Peyer's patch (tissue), 4 donors: Measurements from ENCODE around the gene TOR1AIP1. TPM values are rescaled to one million over a fixed set of nuclear protein-coding genes. Genes with fewer than 3 reads are reported as not detected.

Experiments
- DNase-seq, 3 donors: peaks; one replicate each; pipeline ENCODE4 v3.0.0-alpha.2; 2017 to 2019
- H3K27ac ChIP-seq, 4 donors: fragments of 200-600 bp; sonication (generic); one replicate each; pipeline ENCODE4 v1.5.1; 2016 to 2019
- H3K27me3 ChIP-seq, 2 donors: fragments of 200-600 bp; sonication (generic); one replicate each; pipeline ENCODE4 v1.5.1; 2019
- H3K36me3 ChIP-seq, 3 donors: fragments of 200-600 bp; sonication (generic); one replicate each; pipeline ENCODE4 v1.5.1; 2016 to 2019
- H3K4me1 ChIP-seq, 4 donors: fragments of 200-600 bp; sonication (generic); one replicate each; pipeline ENCODE4 v1.5.1; 2016 to 2019
- H3K4me3 ChIP-seq, 4 donors: fragments of 200-600 bp; sonication (generic); 1 replicate in 3 of 4; 2 replicates in 1 of 4; pipeline ENCODE4 v1.5.1; 2016 to 2019; ENCODE audit warnings: mild to moderate bottlenecking in 1 of 4
- H3K9me3 ChIP-seq, 4 donors: fragments of 200-600 bp; sonication (generic); one replicate each; pipeline ENCODE4 v1.5.1; 2016 to 2019; ENCODE audit warnings: mild to moderate bottlenecking in 1 of 4
- POLR2A ChIP-seq, 2 donors: fragments of 450-650 bp; IDR thresholded peaks; one replicate each; pipeline ENCODE4 v1.5.1; 2017; ENCODE audit warnings: antibody characterized with exemption in 2 of 2, mild to moderate bottlenecking in 2 of 2, moderate library complexity in 2 of 2
- total RNA-seq, 4 donors: library from RNA; depleted of rRNA; stranded (reverse); fragments of >200 nt; gene quantifications; one replicate each; pipeline ENCODE4 v1.1.0, GENCODE V29; 2016
- TF ChIP-seq, protein P1 (sequence below), 6 experiments: fragments of 450-650 bp in 4 of 6; fragments of 200-600 bp in 2 of 6; sonication (generic) in 1 of 6; IDR thresholded peaks; one replicate each; pipeline ENCODE4 v1.5.1; 2017 to 2019; ENCODE audit warnings: antibody characterized with exemption in 6 of 6, mild to moderate bottlenecking in 3 of 6, moderate library complexity in 1 of 6

Gene TOR1AIP1
- total RNA-seq, 4 donors from 2014 or later, result 24.7 to 41.3 (median 30.0) TPM

GRCh38 chr1:179933219-179933618 is 51.1 kb downstream of the TOR1AIP1 start:
- no peaks in the 10 kb centered on the region for H3K36me3 ChIP-seq
- H3K27me3 ChIP-seq, result no peaks in the 10 kb centered on the region
- peak in 1 of 3 donors; percentile 52 for DNase-seq
- H3K27ac ChIP-seq, result no peak overlapping the region
- H3K4me1 ChIP-seq, result peaks cover 0 to 8% (median 0%) of the 10 kb centered on the region in 4 donors
- H3K9me3 ChIP-seq, result no peaks in the 10 kb centered on the region
- TF ChIP-seq, protein P1, sequence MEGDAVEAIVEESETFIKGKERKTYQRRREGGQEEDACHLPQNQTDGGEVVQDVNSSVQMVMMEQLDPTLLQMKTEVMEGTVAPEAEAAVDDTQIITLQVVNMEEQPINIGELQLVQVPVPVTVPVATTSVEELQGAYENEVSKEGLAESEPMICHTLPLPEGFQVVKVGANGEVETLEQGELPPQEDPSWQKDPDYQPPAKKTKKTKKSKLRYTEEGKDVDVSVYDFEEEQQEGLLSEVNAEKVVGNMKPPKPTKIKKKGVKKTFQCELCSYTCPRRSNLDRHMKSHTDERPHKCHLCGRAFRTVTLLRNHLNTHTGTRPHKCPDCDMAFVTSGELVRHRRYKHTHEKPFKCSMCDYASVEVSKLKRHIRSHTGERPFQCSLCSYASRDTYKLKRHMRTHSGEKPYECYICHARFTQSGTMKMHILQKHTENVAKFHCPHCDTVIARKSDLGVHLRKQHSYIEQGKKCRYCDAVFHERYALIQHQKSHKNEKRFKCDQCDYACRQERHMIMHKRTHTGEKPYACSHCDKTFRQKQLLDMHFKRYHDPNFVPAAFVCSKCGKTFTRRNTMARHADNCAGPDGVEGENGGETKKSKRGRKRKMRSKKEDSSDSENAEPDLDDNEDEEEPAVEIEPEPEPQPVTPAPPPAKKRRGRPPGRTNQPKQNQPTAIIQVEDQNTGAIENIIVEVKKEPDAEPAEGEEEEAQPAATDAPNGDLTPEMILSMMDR (IDR thresholded peaks at IDR 0.05), result no peak
- no peak for TF ChIP-seq POLR2A (IDR thresholded peaks at IDR 0.05)
- no peak overlapping the region for H3K4me3 ChIP-seq

DNA sequence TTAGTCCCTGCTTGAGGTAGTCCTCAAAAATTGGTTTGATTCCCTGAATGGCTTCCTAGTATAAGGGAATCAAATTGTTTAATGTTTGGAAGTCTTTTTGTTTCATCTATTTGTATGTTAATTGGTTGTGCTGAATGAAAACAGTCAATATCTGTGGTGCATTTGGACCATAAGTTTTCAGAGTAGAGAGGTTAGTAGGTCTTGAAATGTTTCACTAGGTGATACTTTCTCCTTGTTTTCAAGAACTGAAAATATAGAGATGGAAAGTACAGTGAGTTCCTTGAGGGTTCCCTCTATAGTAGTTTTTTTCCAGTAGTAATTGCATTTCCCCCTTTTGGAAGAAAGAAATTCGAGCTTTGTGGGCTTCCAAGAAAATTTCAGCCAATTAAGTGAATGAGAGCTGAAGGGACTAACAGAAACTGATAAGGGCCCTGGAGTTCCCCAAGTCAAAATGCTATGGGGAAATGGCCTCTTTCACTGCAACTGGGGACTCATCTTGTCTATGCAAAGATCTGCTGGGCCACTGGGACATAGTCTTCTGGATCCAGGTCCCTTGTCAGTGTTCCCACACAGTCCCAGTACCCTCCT is 53.9 kb downstream of the TOR1AIP1 start:
- Histone ChIP-seq H3K36me3 (no peaks in the 10 kb centered on the region), H3K4me1 (peaks cover 0 to 8% (median 0%) of the 10 kb centered on the region in 4 donors), H3K4me3 (no peak overlapping the region), H3K27ac (no peak overlapping the region), H3K9me3 (no peaks in the 10 kb centered on the region), H3K27me3 (no peaks in the 10 kb centered on the region)
- TF ChIP-seq, protein P1 (IDR thresholded peaks at IDR 0.05), result no peak
- no peak for TF ChIP-seq POLR2A (IDR thresholded peaks at IDR 0.05)
- DNase-seq, result no peak

DNA sequence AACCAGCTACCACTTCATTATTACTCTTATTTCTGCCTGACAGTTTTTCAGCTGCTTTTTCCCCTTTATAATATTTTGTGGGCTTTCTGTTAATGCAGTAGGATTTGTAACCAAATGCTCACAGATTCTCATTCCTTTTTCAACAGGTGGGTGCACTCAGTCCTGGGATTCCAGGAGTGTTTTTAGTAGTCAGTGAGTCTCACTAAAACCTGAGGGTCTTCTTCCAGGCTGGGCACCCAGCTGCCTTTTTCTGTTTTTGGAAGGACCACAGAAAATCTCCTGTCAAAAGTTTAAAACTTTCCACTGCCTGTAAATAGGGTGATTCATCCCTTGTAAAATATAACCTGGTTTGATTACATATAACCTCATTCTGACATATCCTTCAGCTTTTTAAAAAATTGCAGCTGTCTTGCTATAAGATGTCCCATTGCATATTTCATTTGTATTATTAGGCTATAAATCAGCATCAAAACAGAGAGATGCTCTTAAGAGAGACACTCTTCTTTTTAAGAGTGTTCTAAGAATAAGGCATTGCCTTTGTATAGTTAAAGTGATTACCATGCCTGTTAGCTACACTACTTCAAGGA is 55.7 kb downstream of the TOR1AIP1 start:
- DNase-seq, result no peak
- no peak overlapping the region for H3K4me3 ChIP-seq
- H3K9me3 ChIP-seq, result no peaks in the 10 kb centered on the region
- no peaks in the 10 kb centered on the region for H3K36me3 ChIP-seq
- TF ChIP-seq, protein P1 (IDR thresholded peaks at IDR 0.05), result no peak
- TF ChIP-seq POLR2A (IDR thresholded peaks at IDR 0.05), result no peak
- H3K27ac ChIP-seq, result no peak overlapping the region
- no peaks in the 10 kb centered on the region for H3K27me3 ChIP-seq
- H3K4me1 ChIP-seq, result no peaks in the 10 kb centered on the region

GRCh38 chr1:179938752-179939151 is 56.7 kb downstream of the TOR1AIP1 start:
- Histone ChIP-seq H3K27ac (no peak overlapping the region), H3K27me3 (no peaks in the 10 kb centered on the region), H3K4me3 (no peak overlapping the region), H3K36me3 (no peaks in the 10 kb centered on the region), H3K4me1 (no peaks in the 10 kb centered on the region), H3K9me3 (no peaks in the 10 kb centered on the region)
- DNase-seq, result no peak
- TF ChIP-seq, protein P1 (IDR thresholded peaks at IDR 0.05), result no peak
- TF ChIP-seq POLR2A (IDR thresholded peaks at IDR 0.05), result no peak

GRCh38 chr1:179939941-179940340 is 57.9 kb downstream of the TOR1AIP1 start:
- H3K27ac ChIP-seq, result no peak overlapping the region
- no peak overlapping the region for H3K4me3 ChIP-seq
- TF ChIP-seq POLR2A (IDR thresholded peaks at IDR 0.05), result no peak
- TF ChIP-seq, protein P1 (IDR thresholded peaks at IDR 0.05), result no peak
- no peaks in the 10 kb centered on the region for H3K4me1 ChIP-seq
- no peaks in the 10 kb centered on the region for H3K27me3 ChIP-seq
- H3K9me3 ChIP-seq, result no peaks in the 10 kb centered on the region
- H3K36me3 ChIP-seq, result no peaks in the 10 kb centered on the region
- DNase-seq, result no peak
